HUES6 (cell line): ENCODE results near the gene ENDOU.

ENCODE experiments used
- H3K27ac ChIP-seq: 2 replicates; pipeline ENCODE4 v1.7.0; 2013; ENCODE audit warnings: low read depth, mild to moderate bottlenecking, low read length, inconsistent platforms
- H3K27me3 ChIP-seq: 2 replicates; pipeline ENCODE4 v1.6.1; 2013; ENCODE audit warnings: low read length; ENCODE audit not compliant: control insufficient read depth, insufficient read depth
- H3K36me3 ChIP-seq: 2 replicates; pipeline ENCODE4 v1.6.1; 2013; ENCODE audit warnings: low read length; ENCODE audit not compliant: control insufficient read depth, insufficient read depth
- H3K4me1 ChIP-seq: 2 replicates; pipeline ENCODE4 v1.6.1; 2013; ENCODE audit warnings: low read length; ENCODE audit not compliant: control insufficient read depth, insufficient read depth
- H3K4me3 ChIP-seq: 2 replicates; pipeline ENCODE4 v1.5.1; 2013; ENCODE audit warnings: low read depth, low read length
- H3K9ac ChIP-seq: one replicate; pipeline ENCODE4 v1.6.1; 2013; ENCODE audit warnings: mild to moderate bottlenecking, low read length
- H3K9me3 ChIP-seq: 2 replicates; pipeline ENCODE4 v1.6.1; 2013; ENCODE audit warnings: low read depth, low read length; ENCODE audit not compliant: control insufficient read depth, insufficient read depth

The ENDOU gene

GRCh38 chr12:47741340-47741703, 16.0 kb upstream of the ENDOU start:
- no peaks in the 10 kb centered on the region for H3K9me3 ChIP-seq
- no peaks in the 10 kb centered on the region for H3K36me3 ChIP-seq
- H3K27me3 ChIP-seq, result no peaks in the 10 kb centered on the region
- peaks cover 5% of the 10 kb centered on the region; the same call in 1 of the 2 replicates for H3K4me1 ChIP-seq
- H3K9ac ChIP-seq, result no peak overlapping the region
- no peak overlapping the region for H3K27ac ChIP-seq
- no peak overlapping the region for H3K4me3 ChIP-seq

GRCh38 chr12:47740606-47741339, 15.5 kb upstream of the ENDOU start:
- Histone ChIP-seq H3K27me3 (no peaks in the 10 kb centered on the region), H3K9ac (no peak overlapping the region), H3K4me1 (peaks cover 7% of the 10 kb centered on the region; the same call in 1 of the 2 replicates), H3K36me3 (no peaks in the 10 kb centered on the region), H3K9me3 (no peaks in the 10 kb centered on the region), H3K27ac (no peak overlapping the region), H3K4me3 (no peak overlapping the region)

GRCh38 chr12:47739979-47740378, 14.7 kb upstream of the ENDOU start:
- Histone ChIP-seq H3K4me3 (no peak overlapping the region), H3K36me3 (no peaks in the 10 kb centered on the region), H3K9ac (no peak overlapping the region), H3K27ac (no peak overlapping the region), H3K27me3 (no peaks in the 10 kb centered on the region), H3K9me3 (no peaks in the 10 kb centered on the region), H3K4me1 (peaks cover 14% of the 10 kb centered on the region)

- no peaks in the 10 kb centered on the region for H3K9me3 ChIP-seq
- no peaks in the 10 kb centered on the region for H3K27me3 ChIP-seq
- no peaks in the 10 kb centered on the region for H3K36me3 ChIP-seq
- no peak overlapping the region for H3K27ac ChIP-seq
- H3K4me3 ChIP-seq, result no peak overlapping the region
- H3K9ac ChIP-seq, result no peak overlapping the region
- H3K4me1 ChIP-seq, result peaks cover 21% of the 10 kb centered on the region
These were observed 14.0 kb upstream of the ENDOU start for GRCh38 chr12:47739297-47739696.

- no peaks in the 10 kb centered on the region for H3K36me3 ChIP-seq
- H3K9me3 ChIP-seq, result no peaks in the 10 kb centered on the region
- no peaks in the 10 kb centered on the region for H3K27me3 ChIP-seq
- peaks cover 23% of the 10 kb centered on the region for H3K4me1 ChIP-seq
- H3K27ac ChIP-seq, result no peak overlapping the region
- H3K4me3 ChIP-seq, result no peak overlapping the region
- H3K9ac ChIP-seq, result no peak overlapping the region
These were observed 12.8 kb upstream of the ENDOU start for GRCh38 chr12:47737936-47738594.

DNA sequence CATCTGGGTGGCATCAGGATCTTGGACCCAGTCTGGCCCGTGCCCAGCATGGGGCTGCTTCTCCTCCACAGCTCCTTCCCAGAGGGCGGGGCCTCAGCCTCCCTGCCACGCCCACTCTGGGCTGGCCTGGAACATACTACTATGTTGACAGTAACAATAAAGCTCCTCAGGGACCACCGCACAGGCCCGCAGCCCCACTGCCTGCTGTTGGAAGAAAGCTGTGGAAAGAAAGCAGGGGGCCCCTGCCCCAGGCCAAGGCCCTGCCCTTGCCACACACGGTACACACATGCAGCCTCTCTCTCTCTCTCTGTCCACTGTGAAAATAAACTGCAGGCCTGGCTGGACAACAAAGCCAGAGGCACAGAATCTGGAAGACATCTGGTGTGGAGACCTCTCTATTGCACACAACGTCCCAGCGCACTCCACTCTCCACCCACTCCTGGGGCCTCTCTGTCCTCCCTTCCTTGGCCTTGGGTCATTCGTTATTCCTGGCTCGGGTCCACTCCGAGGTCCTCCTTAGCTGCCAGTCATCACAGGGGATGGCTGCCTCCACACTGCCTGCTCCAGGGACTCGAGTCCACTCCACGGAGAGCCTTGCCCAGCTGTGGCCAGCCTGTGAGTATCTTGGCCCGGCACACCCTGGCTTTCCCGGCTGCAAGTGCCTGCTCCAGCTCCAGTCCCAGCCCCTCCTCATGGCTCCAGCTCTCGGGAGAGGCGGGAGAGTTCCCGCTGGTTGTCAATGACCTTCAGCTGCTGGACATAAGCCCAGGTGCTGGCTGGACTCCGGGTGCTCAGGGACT, 11.8 kb upstream of the ENDOU start:
- H3K27ac ChIP-seq, result no peak overlapping the region
- no peaks in the 10 kb centered on the region for H3K36me3 ChIP-seq
- H3K9ac ChIP-seq, result no peak overlapping the region
- no peaks in the 10 kb centered on the region for H3K9me3 ChIP-seq
- H3K4me3 ChIP-seq, result no peak overlapping the region
- H3K27me3 ChIP-seq, result no peaks in the 10 kb centered on the region
- H3K4me1 ChIP-seq, result peaks cover 23% of the 10 kb centered on the region

DNA sequence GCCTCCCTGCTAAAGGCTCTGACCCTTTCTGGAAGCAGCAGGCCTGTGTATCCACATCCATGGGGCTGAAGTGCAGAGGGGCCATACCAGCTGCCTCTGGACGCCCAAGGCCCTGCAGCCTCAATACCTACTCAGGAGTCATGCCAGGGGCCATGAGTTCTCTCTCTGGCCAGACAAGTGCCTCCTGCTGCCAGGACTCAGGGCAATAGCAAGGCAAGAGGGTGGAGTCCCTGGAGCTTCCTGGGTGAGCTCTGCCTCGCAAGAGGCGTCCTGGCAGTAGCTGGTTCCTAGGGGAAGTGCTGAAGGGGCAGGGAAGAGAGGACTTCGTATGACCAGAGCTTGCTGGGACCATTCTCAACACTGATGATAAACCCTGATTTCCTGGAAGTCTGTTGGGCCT, 10.9 kb upstream of the ENDOU start:
- no peak overlapping the region for H3K27ac ChIP-seq
- no peak overlapping the region for H3K9ac ChIP-seq
- H3K4me1 ChIP-seq, result peaks cover 23% of the 10 kb centered on the region

GRCh38 chr12:47735649-47736048, 10.4 kb upstream of the ENDOU start:
- Histone ChIP-seq H3K4me3 (no peak overlapping the region), H3K27ac (no peak overlapping the region), H3K4me1 (peaks cover 19% of the 10 kb centered on the region), H3K36me3 (no peaks in the 10 kb centered on the region), H3K9ac (no peak overlapping the region), H3K9me3 (no peaks in the 10 kb centered on the region), H3K27me3 (no peaks in the 10 kb centered on the region)

More for the DNA sequence above, 10.9 kb upstream of the ENDOU start:
- Histone ChIP-seq H3K4me3 (no peak overlapping the region), H3K36me3 (no peaks in the 10 kb centered on the region), H3K9me3 (no peaks in the 10 kb centered on the region), H3K27me3 (no peaks in the 10 kb centered on the region)

DNA sequence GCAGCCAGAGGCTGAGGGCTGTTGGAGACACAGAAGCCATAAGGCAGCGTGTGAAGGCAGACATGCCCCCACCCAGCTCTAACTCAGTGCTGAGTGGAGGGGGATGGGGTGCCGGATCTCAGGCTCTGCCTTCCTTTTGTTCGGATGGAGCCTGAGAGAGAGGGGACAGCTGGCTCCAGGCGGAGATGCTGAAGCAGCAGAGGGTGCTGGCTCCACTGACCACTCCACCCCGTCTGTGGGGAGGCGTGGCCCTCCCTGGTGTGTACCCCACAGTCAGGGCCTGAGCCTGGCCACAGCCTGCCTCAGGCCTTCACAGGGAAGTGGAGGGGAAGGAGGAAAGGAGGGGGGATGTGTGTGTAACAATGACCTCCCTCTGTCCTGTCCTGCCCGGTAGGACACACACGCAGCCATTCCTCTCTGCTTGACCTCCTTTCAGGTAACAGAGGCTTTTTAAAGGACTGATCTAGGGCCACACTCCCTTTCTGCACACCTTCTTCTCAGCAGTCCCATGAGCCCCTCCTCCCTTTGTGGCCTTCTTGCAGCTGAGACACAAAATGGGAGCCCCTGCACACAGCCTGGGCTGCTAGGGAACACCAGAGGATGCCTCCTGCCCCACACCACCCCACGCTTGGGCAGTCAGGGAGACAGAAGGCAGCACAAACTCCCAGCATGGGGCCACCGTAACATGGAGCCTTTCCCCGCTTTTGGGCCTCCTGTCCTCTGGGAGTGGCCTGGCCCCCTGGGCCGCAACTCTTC, 9.6 kb upstream of the ENDOU start:
- no peaks in the 10 kb centered on the region for H3K36me3 ChIP-seq
- H3K4me1 ChIP-seq, result peaks cover 18% of the 10 kb centered on the region
- H3K9me3 ChIP-seq, result no peaks in the 10 kb centered on the region
- H3K27ac ChIP-seq, result no peak overlapping the region
- no peaks in the 10 kb centered on the region for H3K27me3 ChIP-seq
- no peak overlapping the region for H3K4me3 ChIP-seq
- no peak overlapping the region for H3K9ac ChIP-seq

DNA sequence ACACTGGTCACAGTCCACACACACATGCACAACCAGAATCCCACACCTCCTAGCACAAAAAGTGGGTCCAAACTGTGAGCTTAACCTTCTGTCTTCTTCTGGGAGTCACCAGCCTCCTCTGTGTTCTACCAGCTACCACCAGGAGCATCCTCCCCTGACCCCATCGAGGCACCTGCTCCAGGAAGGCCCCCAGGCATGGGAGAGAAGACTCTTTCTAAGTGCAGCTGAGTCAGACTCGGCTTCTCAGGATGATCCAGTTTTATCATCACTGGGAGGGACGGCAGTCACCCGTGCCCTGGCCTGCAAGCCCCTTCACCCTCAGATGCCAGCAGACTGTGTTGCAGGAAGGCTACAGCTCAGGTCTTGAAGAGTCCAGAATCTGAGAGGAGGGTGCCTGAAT, 7.9 kb upstream of the ENDOU start:
- Histone ChIP-seq H3K27ac (no peak overlapping the region), H3K4me1 (peaks cover 18% of the 10 kb centered on the region), H3K27me3 (no peaks in the 10 kb centered on the region), H3K4me3 (no peak overlapping the region), H3K9me3 (no peaks in the 10 kb centered on the region), H3K9ac (no peak overlapping the region), H3K36me3 (no peaks in the 10 kb centered on the region)
